Caco-2 (cell line): ENCODE measurements around the gene CTXN1. TPM values are rescaled to one million over a fixed set of nuclear protein-coding genes. Genes with fewer than 3 reads are reported as not detected.

Experiments
- BruUV-seq: library from RNA; stranded (reverse); fragments of 400-500 nt; replicated peaks from 2 replicates; lab custom pipeline; 2021; lab: Mats Ljungman, UMichigan
- CTCF ChIA-PET: fragments of 300-600 bp; sonication (Branson Sonifier 250); formaldehyde crosslinking; loops from one replicate; lab custom pipeline; 2022; ENCODE audit warnings: antibody characterized with exemption; lab: Charles Lee
- POLR2A ChIA-PET: fragments of 300-600 bp; sonication (Branson Sonifier 250); formaldehyde crosslinking; loops from one replicate; lab custom pipeline; 2022; ENCODE audit warnings: antibody characterized with exemption; lab: Charles Lee
- DNase-seq, 2 experiments: peaks; one replicate each; pipeline versions ENCODE4 v3.0.0 to v3.0.0-alpha.2; 2020 to 2022
- H3K27me3 ChIP-seq: replicated peaks from 2 replicates; pipeline ENCODE4 v1.6.0; 2011; ENCODE audit warnings: low read length; ENCODE audit not compliant: control insufficient read depth, insufficient read depth
- H3K36me3 ChIP-seq: 2 replicates; pipeline ENCODE4 v1.5.1; 2011; ENCODE audit warnings: low read length; ENCODE audit not compliant: control insufficient read depth, insufficient read depth
- H3K4me1 ChIP-seq: fragments of 250-450 bp; sonication (Bioruptor Pico); 2 replicates; pipeline ENCODE4 v1.5.1; 2020; ENCODE audit warnings: mild to moderate bottlenecking
- H3K4me3 ChIP-seq: 2 replicates; pipeline ENCODE4 v1.5.1; 2011; ENCODE audit warnings: low read depth, mild to moderate bottlenecking, control low read depth, low read length
- H3K9me3 ChIP-seq: fragments of 250-450 bp; sonication (Bioruptor Pico); 2 replicates; pipeline ENCODE4 v1.5.1; 2020; ENCODE audit warnings: mild to moderate bottlenecking, moderate library complexity
- H3K27ac Mint-ChIP-seq: one replicate; pipeline ENCODE4 v1.8.0; 2022; ENCODE audit warnings: mixed read lengths; ENCODE audit not compliant: unreplicated experiment
- H3K27me3 Mint-ChIP-seq: one replicate; pipeline ENCODE4 v1.8.0; 2022; ENCODE audit warnings: mixed read lengths; ENCODE audit not compliant: insufficient read depth, unreplicated experiment
- H3K36me3 Mint-ChIP-seq: one replicate; pipeline ENCODE4 v1.8.0; 2022; ENCODE audit warnings: mild to moderate bottlenecking, mixed read lengths; ENCODE audit not compliant: insufficient read depth, unreplicated experiment
- H3K4me1 Mint-ChIP-seq: one replicate; pipeline ENCODE4 v1.8.0; 2022; ENCODE audit warnings: low read depth, mixed read lengths; ENCODE audit not compliant: unreplicated experiment
- H3K4me3 Mint-ChIP-seq: one replicate; pipeline ENCODE4 v1.8.0; 2022; ENCODE audit warnings: mild to moderate bottlenecking, moderate library complexity, mixed read lengths; ENCODE audit not compliant: unreplicated experiment
- H3K9me3 Mint-ChIP-seq: one replicate; pipeline ENCODE4 v1.8.0; 2022; ENCODE audit warnings: mixed read lengths; ENCODE audit not compliant: unreplicated experiment
- intact Hi-C: fragments of 100-400 bp; cut with micrococcal nuclease; formaldehyde crosslinking; loops from one replicate; pipeline ENCODE4 v1.10.0; 2022; ENCODE audit not compliant: unreplicated experiment
- total RNA-seq: library from RNA; stranded (reverse); gene quantifications from 2 replicates; pipeline ENCODE4 v1.2.3, GENCODE V29; 2022
- TF ChIP-seq, protein P1 (sequence below), 2 experiments: fragments of 200-600 bp in 1 of 2; IDR thresholded peaks; 1 replicate in 1 of 2; 2 replicates in 1 of 2; pipeline versions ENCODE4 v1.5.1 to v1.8.0; 2011 to 2022; ENCODE audit warnings: antibody characterized with exemption in 1 of 2, control low read depth in 1 of 2, inconsistent platforms in 1 of 2, low read depth in 1 of 2, low read length in 1 of 2, mild to moderate bottlenecking in 1 of 2, moderate library complexity in 1 of 2; ENCODE audit not compliant: insufficient read depth in 1 of 2, severe bottlenecking in 1 of 2, unreplicated experiment in 1 of 2

The CTXN1 gene
- total RNA-seq, 1 experiment from 2014 or later: 7.4 TPM

DNA sequence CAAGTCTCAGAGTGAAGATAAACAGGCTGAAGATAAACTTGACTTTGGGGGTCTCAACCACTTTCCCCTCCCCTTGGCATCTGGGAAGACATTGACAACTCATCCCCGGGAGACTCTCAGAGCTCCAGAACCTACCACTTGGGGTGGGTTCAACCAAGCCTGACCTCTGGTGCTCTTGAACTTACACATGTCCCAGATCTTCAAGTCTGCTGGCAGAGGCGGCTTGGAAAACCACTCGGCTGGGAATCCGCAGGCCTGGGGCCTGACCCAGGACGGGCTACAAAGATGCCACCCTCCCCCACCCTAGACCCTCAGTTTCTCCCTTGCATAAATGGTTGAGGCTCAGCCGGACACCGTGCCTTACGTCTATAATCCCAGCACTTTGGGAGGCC, 37.1 kb downstream of the CTXN1 start:
- Histone ChIP-seq H3K4me1 (peaks cover 10% of the 10 kb centered on the region; the same call in 1 of the 2 replicates), H3K27me3 (no peaks in the 10 kb centered on the region), H3K9me3 (no peaks in the 10 kb centered on the region), H3K36me3 (no peaks in the 10 kb centered on the region), H3K4me3 (peak overlapping the region; percentile 66)
- Mint-ChIP-seq H3K36me3 (no peaks in the 10 kb centered on the region), H3K27ac (peak overlapping the region; percentile 19), H3K27me3 (no peaks in the 10 kb centered on the region), H3K4me3 (peak overlapping the region; percentile 70), H3K9me3 (no peaks in the 10 kb centered on the region), H3K4me1 (no peaks in the 10 kb centered on the region)
- POLR2A ChIA-PET: interaction anchor here (0.5 to 2.3 kb wide), 5 partner anchors 8 to 318 kb away, joined by 3 to 12 read pairs (median 6); partner anchors contain the start of genes MAP2K7 and TIMM44
- intact Hi-C loops: loop anchor here (2.0 to 5.0 kb wide), 2 partner anchors 14 to 37 kb away; partner anchors contain the start of gene MAP2K7
- no peak for DNase-seq
- TSS peak; percentile 86 for BruUV-seq
- TF ChIP-seq, protein P1, sequence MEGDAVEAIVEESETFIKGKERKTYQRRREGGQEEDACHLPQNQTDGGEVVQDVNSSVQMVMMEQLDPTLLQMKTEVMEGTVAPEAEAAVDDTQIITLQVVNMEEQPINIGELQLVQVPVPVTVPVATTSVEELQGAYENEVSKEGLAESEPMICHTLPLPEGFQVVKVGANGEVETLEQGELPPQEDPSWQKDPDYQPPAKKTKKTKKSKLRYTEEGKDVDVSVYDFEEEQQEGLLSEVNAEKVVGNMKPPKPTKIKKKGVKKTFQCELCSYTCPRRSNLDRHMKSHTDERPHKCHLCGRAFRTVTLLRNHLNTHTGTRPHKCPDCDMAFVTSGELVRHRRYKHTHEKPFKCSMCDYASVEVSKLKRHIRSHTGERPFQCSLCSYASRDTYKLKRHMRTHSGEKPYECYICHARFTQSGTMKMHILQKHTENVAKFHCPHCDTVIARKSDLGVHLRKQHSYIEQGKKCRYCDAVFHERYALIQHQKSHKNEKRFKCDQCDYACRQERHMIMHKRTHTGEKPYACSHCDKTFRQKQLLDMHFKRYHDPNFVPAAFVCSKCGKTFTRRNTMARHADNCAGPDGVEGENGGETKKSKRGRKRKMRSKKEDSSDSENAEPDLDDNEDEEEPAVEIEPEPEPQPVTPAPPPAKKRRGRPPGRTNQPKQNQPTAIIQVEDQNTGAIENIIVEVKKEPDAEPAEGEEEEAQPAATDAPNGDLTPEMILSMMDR (IDR thresholded peaks at IDR 0.05; ENCODE audit: insufficient read depth in 1 of 2, low read depth in 1 of 2, low read length in 1 of 2, severe bottlenecking in 1 of 2, unreplicated experiment in 1 of 2): no peak
- CTCF ChIA-PET: interaction anchor here (0.7 to 1.2 kb wide), 2 partner anchors 20 to 344 kb away, joined by 3 to 8 read pairs; no protein-coding TSS in a partner anchor

DNA sequence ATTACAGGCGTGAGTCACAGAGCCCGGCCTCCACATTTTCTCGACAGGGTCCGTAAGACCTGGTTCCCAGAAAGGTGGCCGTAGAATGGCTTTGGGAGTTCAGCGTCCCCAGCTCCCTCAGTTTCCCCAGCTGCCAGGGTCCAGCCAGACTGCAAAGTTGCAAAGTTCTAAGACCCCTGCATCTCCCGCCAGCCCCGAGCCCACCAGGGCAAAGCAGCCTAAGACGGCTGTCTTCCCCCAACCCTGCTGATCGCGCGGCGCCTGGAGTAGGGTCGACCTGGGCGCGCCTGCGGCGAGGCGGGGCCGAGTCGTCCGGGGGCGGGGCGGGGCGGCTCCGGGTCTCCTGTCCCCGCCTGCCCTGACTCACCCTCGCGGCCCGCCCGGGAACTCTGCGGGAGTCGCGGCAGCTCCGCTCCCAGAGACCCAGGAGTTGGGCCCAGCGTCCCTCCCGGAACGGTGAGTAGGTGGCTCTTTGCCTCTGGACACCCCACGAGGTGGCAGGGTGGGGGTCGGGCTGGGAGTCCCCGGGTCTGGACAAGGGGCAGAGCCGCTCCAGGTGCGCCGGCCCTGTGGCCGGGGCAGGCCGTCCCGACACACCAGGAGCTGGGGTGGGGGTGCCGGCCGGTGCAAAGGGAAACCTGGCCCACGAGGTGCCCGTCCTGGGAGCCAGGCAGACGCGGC, 37.6 kb downstream of the CTXN1 start, which contains the start of gene LRRC8E:
Gene LRRC8E, plus strand, starts transcription at position 366 of the 681 bp plus-strand sequence. CDS start 7,094 bp downstream, outside the sequence.
- TF ChIP-seq, protein P1 (IDR thresholded peaks at IDR 0.05; ENCODE audit: insufficient read depth in 1 of 2, low read depth in 1 of 2, low read length in 1 of 2, severe bottlenecking in 1 of 2, unreplicated experiment in 1 of 2): peak in 1 of 2 experiments; percentile 10
- H3K4me1 ChIP-seq: peaks cover 10% of the 10 kb centered on the region; the same call in 1 of the 2 replicates
- H3K36me3 ChIP-seq: no peaks in the 10 kb centered on the region
- Mint-ChIP-seq H3K36me3 (no peaks in the 10 kb centered on the region), H3K9me3 (no peaks in the 10 kb centered on the region), H3K4me1 (no peaks in the 10 kb centered on the region), H3K27ac (peak within 1 kb of the TSS; percentile 19), H3K27me3 (no peaks in the 10 kb centered on the region), H3K4me3 (peak within 1 kb of the TSS; percentile 70)
- H3K4me3 ChIP-seq: peak within 1 kb of the TSS; percentile 66
- DNase-seq: peak; percentile 78 to 85
- POLR2A ChIA-PET: interaction anchor here (0.6 to 2.3 kb wide), 5 partner anchors 15 to 318 kb away, joined by 3 to 12 read pairs (median 8); partner anchors contain the start of genes MAP2K7 and TIMM44
- no peaks in the 10 kb centered on the region for H3K9me3 ChIP-seq
- CTCF ChIA-PET: interaction anchor here (0.7 to 1.2 kb wide), 3 partner anchors 19 to 344 kb away, joined by 3 to 8 read pairs (median 3); no protein-coding TSS in a partner anchor
- intact Hi-C loops: loop anchor here (2.0 to 5.0 kb wide), 2 partner anchors 15 to 36 kb away; partner anchors contain the start of gene MAP2K7
- BruUV-seq: no TSS peak
- H3K27me3 ChIP-seq: no peaks in the 10 kb centered on the region
